Transverse colon (tissue), 4 donors: ENCODE results near the gene TEX36. TPM values are rescaled to one million over a fixed set of nuclear protein-coding genes. Genes with fewer than 3 reads are reported as not detected.
A peak's percentile ranks its signal among the peaks of the same experiment; 100 is the strongest.

ENCODE experiments used
- DNase-seq: peaks from one replicate; pipeline ENCODE4 v3.0.0-alpha.2; 2019
- H3K27ac ChIP-seq, 4 donors: fragments of 200-600 bp; sonication (generic); 2 replicates each; pipeline ENCODE4 v1.5.1; 2016 to 2018; ENCODE audit warnings: inconsistent platforms in 4 of 4
- H3K27me3 ChIP-seq: fragments of 200-600 bp; sonication (generic); 2 replicates; pipeline ENCODE4 v1.5.1; 2017; ENCODE audit warnings: inconsistent platforms
- H3K36me3 ChIP-seq, 4 donors: fragments of 200-600 bp; sonication (generic); 2 replicates each; pipeline ENCODE4 v1.5.1; 2017 to 2019; ENCODE audit warnings: inconsistent platforms in 4 of 4
- H3K4me1 ChIP-seq, 4 donors: fragments of 200-600 bp; sonication (generic); 2 replicates each; pipeline ENCODE4 v1.5.1; 2017 to 2020; ENCODE audit warnings: inconsistent platforms in 4 of 4
- H3K4me3 ChIP-seq, 4 donors: fragments of 200-600 bp; sonication (generic); 1 replicate in 1 of 4; 2 replicates in 3 of 4; pipeline versions ENCODE4 v1.5.1 to v1.6.1; 2017 to 2019; ENCODE audit warnings: inconsistent platforms in 4 of 4
- H3K9me3 ChIP-seq, 2 donors: fragments of 200-600 bp; sonication (generic); 2 replicates each; pipeline ENCODE4 v1.5.1; 2017 to 2019; ENCODE audit warnings: inconsistent platforms in 2 of 2
- EP300 ChIP-seq: sonication (generic); formaldehyde crosslinking; IDR thresholded peaks from one replicate; pipeline ENCODE4 v1.6.1; 2017; ENCODE audit warnings: antibody characterized with exemption, low read depth
- POLR2A ChIP-seq: fragments of 450-650 bp; IDR thresholded peaks from one replicate; pipeline ENCODE4 v1.6.1; 2016; ENCODE audit warnings: antibody characterized with exemption, mild to moderate bottlenecking, moderate library complexity
- POLR2AphosphoS5 ChIP-seq, 3 donors: sonication (generic); formaldehyde crosslinking; IDR thresholded peaks; one replicate each; pipeline ENCODE4 v1.6.1; 2016; ENCODE audit warnings: antibody characterized with exemption in 3 of 3
- WGBS, 2 donors: methylation state at CpG; one replicate each; pipeline ENCODE4 v1.1.5; 2018; ENCODE audit warnings: low coverage in 1 of 2; 5-methylcytosine and 5-hydroxymethylcytosine counted together
- in situ Hi-C, 4 donors: fragments of 200-750 bp; cut with MboI; loops; one replicate each; pipeline versions ENCODE4 v1.15.0 to v1.15.1; 2017; ENCODE audit warnings: low sequenced_read_pairs in 3 of 4, low pct_ligation_motif_present in 1 of 4, low pct_unique_long_range_greater_than_20kb in 1 of 4
- intact Hi-C: fragments of 100-400 bp; cut with DNase I; formaldehyde crosslinking; loops from one replicate; pipeline ENCODE4 v1.15.1; 2023; ENCODE audit warnings: low total_unique reads
- total RNA-seq, 4 donors: library from RNA; depleted of rRNA; stranded (reverse); fragments of >200 nt; gene quantifications; one replicate each; pipeline ENCODE4 v1.1.0, GENCODE V29; 2016
- TF ChIP-seq, protein P1 (sequence below), 5 experiments: fragments of 200-600 bp in 3 of 5; fragments of 450-650 bp in 2 of 5; sonication (generic) in 3 of 5; IDR thresholded peaks; 1 replicate in 2 of 5; 2 replicates in 3 of 5; pipeline ENCODE4 v1.5.1; 2016 to 2017; ENCODE audit warnings: antibody characterized with exemption in 5 of 5, inconsistent platforms in 3 of 5, mild to moderate bottlenecking in 2 of 5, moderate library complexity in 1 of 5

TEX36 gene
- total RNA-seq, 4 donors from 2014 or later = not detected

DNA sequence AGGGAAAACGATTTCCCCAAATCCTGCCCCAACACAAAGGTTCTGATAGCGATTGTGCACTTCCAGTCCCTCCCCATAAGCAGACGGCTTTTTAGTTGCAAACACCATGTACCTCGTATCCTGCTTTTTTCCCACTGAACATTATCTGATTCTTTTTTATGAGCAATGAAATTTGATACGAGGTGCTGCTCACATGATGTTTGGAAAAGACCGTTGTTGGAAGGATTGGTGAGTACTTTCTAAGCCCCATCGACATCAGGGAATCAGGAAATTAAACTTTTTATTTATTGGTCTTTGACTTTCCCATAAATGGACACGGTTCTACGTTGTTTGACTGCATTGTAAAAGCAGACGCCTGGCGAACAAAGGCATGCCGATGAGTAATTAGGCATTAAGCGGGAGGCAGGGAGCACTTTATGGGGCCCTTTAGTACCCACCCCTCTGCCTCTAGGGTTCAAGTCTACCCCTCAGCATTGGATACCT is 49.4 kb downstream of the TEX36 start:
- in situ Hi-C loops (no loop called here), intact Hi-C loops (no loop called here)
- TF ChIP-seq, protein P1, sequence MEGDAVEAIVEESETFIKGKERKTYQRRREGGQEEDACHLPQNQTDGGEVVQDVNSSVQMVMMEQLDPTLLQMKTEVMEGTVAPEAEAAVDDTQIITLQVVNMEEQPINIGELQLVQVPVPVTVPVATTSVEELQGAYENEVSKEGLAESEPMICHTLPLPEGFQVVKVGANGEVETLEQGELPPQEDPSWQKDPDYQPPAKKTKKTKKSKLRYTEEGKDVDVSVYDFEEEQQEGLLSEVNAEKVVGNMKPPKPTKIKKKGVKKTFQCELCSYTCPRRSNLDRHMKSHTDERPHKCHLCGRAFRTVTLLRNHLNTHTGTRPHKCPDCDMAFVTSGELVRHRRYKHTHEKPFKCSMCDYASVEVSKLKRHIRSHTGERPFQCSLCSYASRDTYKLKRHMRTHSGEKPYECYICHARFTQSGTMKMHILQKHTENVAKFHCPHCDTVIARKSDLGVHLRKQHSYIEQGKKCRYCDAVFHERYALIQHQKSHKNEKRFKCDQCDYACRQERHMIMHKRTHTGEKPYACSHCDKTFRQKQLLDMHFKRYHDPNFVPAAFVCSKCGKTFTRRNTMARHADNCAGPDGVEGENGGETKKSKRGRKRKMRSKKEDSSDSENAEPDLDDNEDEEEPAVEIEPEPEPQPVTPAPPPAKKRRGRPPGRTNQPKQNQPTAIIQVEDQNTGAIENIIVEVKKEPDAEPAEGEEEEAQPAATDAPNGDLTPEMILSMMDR (IDR thresholded peaks at IDR 0.05) = no peak
- TF ChIP-seq POLR2A = no peak
- no peak for TF ChIP-seq EP300
- TF ChIP-seq POLR2AphosphoS5 (IDR thresholded peaks at IDR 0.05) = no peak
- WGBS, 2 donors = 27 to 37% methylated on average over 13 of the region's 13 CpGs
- H3K4me3 ChIP-seq = no peak overlapping the region
- no peak for DNase-seq
- H3K4me1 ChIP-seq = no peaks in the 10 kb centered on the region
- H3K9me3 ChIP-seq = no peaks in the 10 kb centered on the region
- peaks cover 3% of the 10 kb centered on the region for H3K27me3 ChIP-seq
- no peaks in the 10 kb centered on the region for H3K36me3 ChIP-seq
- no peak overlapping the region for H3K27ac ChIP-seq

- 72 to 88% methylated on average over 5 of the region's 5 CpGs for WGBS, 2 donors
- TF ChIP-seq, protein P1 (IDR thresholded peaks at IDR 0.05) = no peak
- TF ChIP-seq EP300 (no peak), POLR2A (no peak), POLR2AphosphoS5 (IDR thresholded peaks at IDR 0.05) (no peak)
- no peaks in the 10 kb centered on the region for H3K9me3 ChIP-seq
- H3K36me3 ChIP-seq = no peaks in the 10 kb centered on the region
- no peaks in the 10 kb centered on the region for H3K27me3 ChIP-seq
- no peaks in the 10 kb centered on the region for H3K4me1 ChIP-seq
- intact Hi-C loops (no loop called here), in situ Hi-C loops (no loop called here)
- H3K4me3 ChIP-seq = no peak overlapping the region
- DNase-seq = no peak
- no peak overlapping the region for H3K27ac ChIP-seq
Observed at GRCh38 chr10:125631806-125632205, 51.2 kb downstream of the TEX36 start.

DNA sequence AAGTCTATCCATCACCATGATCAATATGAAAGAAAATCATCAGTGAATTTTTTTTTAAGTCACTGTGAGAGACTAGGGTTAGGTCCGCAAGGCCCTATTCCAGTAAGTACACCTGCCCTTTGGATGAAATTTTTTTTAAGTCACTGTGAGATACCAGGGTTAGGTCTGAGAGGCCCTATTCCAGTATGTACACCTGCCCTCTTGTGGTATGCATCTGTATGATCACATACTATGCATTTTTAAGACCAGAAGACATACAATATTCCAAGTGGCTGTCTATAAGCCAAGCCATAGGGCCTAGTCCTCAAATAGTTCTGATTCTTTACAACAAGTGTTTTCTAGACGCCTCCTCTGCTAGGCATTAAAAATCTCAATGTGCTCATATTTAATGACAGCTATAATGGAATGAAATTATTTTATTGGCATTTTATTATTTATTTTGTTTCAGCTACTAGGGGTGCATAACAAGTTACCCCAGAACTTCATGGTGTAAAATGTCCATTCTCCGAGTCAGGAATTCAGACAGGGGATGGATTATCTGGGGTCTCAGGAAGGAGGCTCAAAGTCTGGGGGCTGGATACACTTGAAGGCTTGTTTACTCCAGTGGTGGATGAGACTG is 53.1 kb downstream of the TEX36 start:
- no peak overlapping the region for H3K4me3 ChIP-seq
- WGBS, 2 donors = 50 to 65% methylated on average over 3 of the region's 3 CpGs
- intact Hi-C loops = no loop called here
- H3K9me3 ChIP-seq = no peaks in the 10 kb centered on the region
- no peaks in the 10 kb centered on the region for H3K36me3 ChIP-seq
- no peaks in the 10 kb centered on the region for H3K27me3 ChIP-seq
- TF ChIP-seq EP300 (no peak), POLR2A (no peak)
- TF ChIP-seq, protein P1 (IDR thresholded peaks at IDR 0.05) = peak; percentile 29 to 58 (median 38)
- H3K27ac ChIP-seq = no peak overlapping the region
- no peaks in the 10 kb centered on the region for H3K4me1 ChIP-seq
- no peak for DNase-seq
- in situ Hi-C loops = no loop called here

DNA sequence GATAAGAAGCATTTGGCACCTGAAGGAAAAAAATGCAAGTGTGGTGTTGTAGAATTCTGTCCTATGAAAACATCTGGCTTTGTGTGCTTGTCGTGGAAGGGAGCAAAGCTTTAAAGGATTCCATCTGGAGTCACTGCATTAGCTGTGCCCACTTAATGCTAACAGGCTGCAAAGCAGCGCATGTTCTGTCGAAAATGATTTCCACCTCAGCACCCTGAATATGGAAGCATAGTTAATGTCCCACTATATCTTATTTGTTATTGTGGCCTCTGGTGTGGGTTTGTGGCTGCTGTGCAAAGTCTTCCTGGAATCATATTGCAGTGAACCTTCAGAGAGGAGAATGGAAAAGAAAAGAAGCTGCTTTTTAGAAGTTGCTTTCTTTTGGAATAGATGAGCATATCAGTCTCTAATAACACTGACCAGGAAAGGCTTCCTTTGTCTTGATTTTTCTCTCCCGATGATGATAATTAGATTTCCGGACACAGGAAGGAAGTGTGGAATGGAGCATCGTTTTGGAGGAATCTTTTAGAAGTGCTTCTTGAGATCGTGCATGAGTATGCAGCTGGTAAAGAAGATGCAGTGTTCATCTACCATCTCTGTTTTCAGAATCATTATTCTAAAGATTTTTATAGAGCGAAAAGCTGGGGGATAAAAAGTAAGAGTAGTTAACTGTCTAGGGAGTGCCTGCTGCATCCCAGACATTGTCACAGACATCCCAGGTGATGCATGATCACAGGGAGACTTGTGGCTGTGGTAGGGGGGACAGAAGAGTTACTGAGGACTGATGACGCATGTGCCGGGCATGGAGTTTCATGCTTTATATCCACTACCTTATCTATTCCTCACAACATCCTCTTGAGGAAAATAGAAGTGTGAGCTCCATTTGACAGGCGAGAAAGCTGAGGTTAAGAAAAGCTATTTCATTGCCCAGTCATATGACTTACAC is 54.6 kb downstream of the TEX36 start:
- Histone ChIP-seq H3K4me1 (no peaks in the 10 kb centered on the region), H3K36me3 (no peaks in the 10 kb centered on the region), H3K27me3 (no peaks in the 10 kb centered on the region), H3K9me3 (no peaks in the 10 kb centered on the region), H3K4me3 (no peak overlapping the region), H3K27ac (no peak overlapping the region)
- WGBS, 2 donors = 67 to 75% methylated on average over 9 to 11 of the region's 11 CpGs
- TF ChIP-seq, protein P1 (IDR thresholded peaks at IDR 0.05) = no peak
- TF ChIP-seq POLR2A (no peak), EP300 (no peak), POLR2AphosphoS5 (IDR thresholded peaks at IDR 0.05) (no peak)
- in situ Hi-C loops (no loop called here), intact Hi-C loops (no loop called here)
- no peak for DNase-seq
